MCF 10A (cell line): ENCODE data around the gene NAB1. TPM values are rescaled to one million over a fixed set of nuclear protein-coding genes. Genes with fewer than 3 reads are reported as not detected.

Source experiments
- BruUV-seq: library from RNA; stranded (reverse); fragments of 400-500 nt; replicated peaks from 2 replicates; lab custom pipeline; 2021; lab: Mats Ljungman, UMichigan
- CTCF ChIA-PET: fragments of 300-600 bp; sonication (Branson Sonifier 250); formaldehyde crosslinking; extraction: SDS; loops from one replicate; lab custom pipeline; 2021; ENCODE audit warnings: antibody characterized with exemption, inconsistent platforms; lab: Yijun Ruan, JAX
- POLR2A ChIA-PET: fragments of 300-600, 350-650 bp; sonication (Branson Sonifier 250); formaldehyde crosslinking; extraction: SDS; loops from one replicate; lab custom pipeline; 2020; ENCODE audit warnings: antibody characterized with exemption, inconsistent platforms; lab: Yijun Ruan, JAX
- DNase-seq: peaks from one replicate; pipeline ENCODE4 v3.0.0-alpha.2; 2018; ENCODE audit not compliant: unreplicated experiment
- H3K27ac Mint-ChIP-seq: one replicate; pipeline ENCODE4 v1.8.0; 2022; ENCODE audit warnings: mild to moderate bottlenecking, low read depth, mixed read lengths; ENCODE audit not compliant: unreplicated experiment
- H3K27me3 Mint-ChIP-seq: one replicate; pipeline ENCODE4 v1.8.0; 2022; ENCODE audit warnings: mixed read lengths; ENCODE audit not compliant: insufficient read depth, unreplicated experiment
- H3K36me3 Mint-ChIP-seq: one replicate; pipeline ENCODE4 v1.8.0; 2022; ENCODE audit warnings: mild to moderate bottlenecking, moderate library complexity, mixed read lengths; ENCODE audit not compliant: insufficient read depth, unreplicated experiment
- H3K4me1 Mint-ChIP-seq: one replicate; pipeline ENCODE4 v1.8.0; 2022; ENCODE audit warnings: mixed read lengths; ENCODE audit not compliant: insufficient read depth, unreplicated experiment
- H3K4me3 Mint-ChIP-seq: one replicate; pipeline ENCODE4 v1.8.0; 2022; ENCODE audit warnings: mild to moderate bottlenecking, moderate library complexity, mixed read lengths; ENCODE audit not compliant: unreplicated experiment
- H3K9me3 Mint-ChIP-seq: one replicate; pipeline ENCODE4 v1.8.0; 2022; ENCODE audit warnings: mixed read lengths; ENCODE audit not compliant: unreplicated experiment
- CTCF ChIP-seq: fragments of 200-600 bp; IDR thresholded peaks from one replicate; pipeline ENCODE4 v1.8.0; 2022; ENCODE audit warnings: antibody characterized with exemption, mild to moderate bottlenecking; ENCODE audit not compliant: unreplicated experiment
- intact Hi-C: fragments of 100-400 bp; cut with micrococcal nuclease; formaldehyde crosslinking; loops from 2 replicates; pipeline ENCODE4 v1.14.1; 2022
- total RNA-seq: library from RNA; stranded (reverse); gene quantifications from 2 replicates; pipeline ENCODE4 v1.2.3, GENCODE V29; 2022

The NAB1 gene
- total RNA-seq, 1 experiment from 2014 or later: 48.5 TPM

DNA sequence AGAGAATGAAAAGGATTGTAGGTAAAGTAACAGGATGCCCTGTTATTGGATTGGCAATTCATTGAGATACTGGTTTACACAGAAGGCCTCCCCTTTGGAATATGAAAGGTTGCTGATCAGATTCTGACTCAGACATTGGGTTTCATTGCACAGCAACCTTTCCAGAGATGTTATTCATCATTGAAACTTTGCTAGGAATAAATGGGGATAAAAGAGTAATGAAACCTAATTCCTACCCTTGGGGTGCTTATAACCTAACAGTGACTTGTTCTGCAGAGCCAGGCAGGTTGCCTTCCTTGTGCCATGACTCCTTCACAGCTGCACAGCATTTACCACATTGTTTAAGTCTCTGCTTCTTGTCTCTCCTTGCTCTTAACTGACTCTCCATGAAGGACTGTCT, 5.0 kb downstream of the NAB1 start:
- Mint-ChIP-seq H3K4me3 (no peak overlapping the region), H3K27ac (no peak overlapping the region), H3K27me3 (no peaks in the 10 kb centered on the region), H3K4me1 (peaks cover 13% of the 10 kb centered on the region), H3K9me3 (no peaks in the 10 kb centered on the region), H3K36me3 (no peaks in the 10 kb centered on the region)
- TF ChIP-seq CTCF: no peak
- BruUV-seq: no TSS peak
- intact Hi-C loops: no loop called here
- no peak for DNase-seq
- ChIA-PET CTCF (interaction anchor here (1.1 to 1.4 kb wide), 2 partner anchors 25 to 26 kb away, joined by 4 to 6 read pairs; no protein-coding TSS in a partner anchor), POLR2A (interaction anchor here (0.6 to 8.5 kb wide), 9 partner anchors 10 to 563 kb away, joined by 3 to 160 read pairs (median 3); no protein-coding TSS in a partner anchor)

GRCh38 chr2:190655113-190655512, 6.2 kb downstream of the NAB1 start:
- H3K27ac Mint-ChIP-seq: no peak overlapping the region
- DNase-seq: no peak
- peaks cover 11% of the 10 kb centered on the region for H3K36me3 Mint-ChIP-seq
- intact Hi-C loops: no loop called here
- H3K4me1 Mint-ChIP-seq: peaks cover 18% of the 10 kb centered on the region
- no TSS peak for BruUV-seq
- H3K4me3 Mint-ChIP-seq: no peak overlapping the region
- CTCF ChIA-PET: interaction anchor here (0.7 to 1.5 kb wide), 3 partner anchors 25 to 272 kb away, joined by 3 to 6 read pairs (median 3); no protein-coding TSS in a partner anchor
- no peaks in the 10 kb centered on the region for H3K27me3 Mint-ChIP-seq
- TF ChIP-seq CTCF: no peak
- POLR2A ChIA-PET: interaction anchor here (0.6 to 8.5 kb wide), 11 partner anchors 8 to 151 kb away, joined by 3 to 160 read pairs (median 3); partner anchors contain the start of gene NEMP2
- no peaks in the 10 kb centered on the region for H3K9me3 Mint-ChIP-seq

- POLR2A ChIA-PET: interaction anchor here (0.7 to 8.5 kb wide), 10 partner anchors 8 to 229 kb away, joined by 3 to 160 read pairs (median 3); partner anchors contain the start of gene NEMP2
- CTCF ChIA-PET: interaction anchor here (1.4 to 1.5 kb wide), 2 partner anchors 25 to 272 kb away, joined by 3 to 6 read pairs; no protein-coding TSS in a partner anchor
- H3K27me3 Mint-ChIP-seq: no peaks in the 10 kb centered on the region
- intact Hi-C loops: no loop called here
- no peak for TF ChIP-seq CTCF
- H3K9me3 Mint-ChIP-seq: no peaks in the 10 kb centered on the region
- no peak overlapping the region for H3K4me3 Mint-ChIP-seq
- H3K4me1 Mint-ChIP-seq: peaks cover 19% of the 10 kb centered on the region
- H3K27ac Mint-ChIP-seq: no peak overlapping the region
- H3K36me3 Mint-ChIP-seq: peaks cover 16% of the 10 kb centered on the region
- BruUV-seq: no TSS peak
- DNase-seq: no peak
Observed at GRCh38 chr2:190655570-190655969, 6.7 kb downstream of the NAB1 start.

- POLR2A ChIA-PET: interaction anchor here (0.7 to 8.5 kb wide), 8 partner anchors 8 to 228 kb away, joined by 3 to 160 read pairs (median 3); partner anchors contain the start of gene NEMP2
- Mint-ChIP-seq H3K27ac (no peak overlapping the region), H3K36me3 (peaks cover 22% of the 10 kb centered on the region), H3K4me1 (peaks cover 27% of the 10 kb centered on the region), H3K4me3 (no peak overlapping the region), H3K9me3 (no peaks in the 10 kb centered on the region), H3K27me3 (no peaks in the 10 kb centered on the region)
- BruUV-seq: no TSS peak
- no peak for DNase-seq
- TF ChIP-seq CTCF: no peak
- CTCF ChIA-PET: interaction anchor here (0.6 to 1.5 kb wide), 2 partner anchors 10 to 273 kb away, joined by 3 read pairs; no protein-coding TSS in a partner anchor
- intact Hi-C loops: no loop called here
Observed at GRCh38 chr2:190656301-190656700, 7.4 kb downstream of the NAB1 start.
